ENCODE results near the gene NEAT1. TPM values are rescaled to one million over a fixed set of nuclear protein-coding genes. Genes with fewer than 3 reads are reported as not detected.
A peak's percentile ranks its signal among the peaks of the same experiment; 100 is the strongest.

Gene NEAT1
- total and polyA plus RNA-seq, 11 donors = 17.0 to 760 (median 507) TPM

DNA sequence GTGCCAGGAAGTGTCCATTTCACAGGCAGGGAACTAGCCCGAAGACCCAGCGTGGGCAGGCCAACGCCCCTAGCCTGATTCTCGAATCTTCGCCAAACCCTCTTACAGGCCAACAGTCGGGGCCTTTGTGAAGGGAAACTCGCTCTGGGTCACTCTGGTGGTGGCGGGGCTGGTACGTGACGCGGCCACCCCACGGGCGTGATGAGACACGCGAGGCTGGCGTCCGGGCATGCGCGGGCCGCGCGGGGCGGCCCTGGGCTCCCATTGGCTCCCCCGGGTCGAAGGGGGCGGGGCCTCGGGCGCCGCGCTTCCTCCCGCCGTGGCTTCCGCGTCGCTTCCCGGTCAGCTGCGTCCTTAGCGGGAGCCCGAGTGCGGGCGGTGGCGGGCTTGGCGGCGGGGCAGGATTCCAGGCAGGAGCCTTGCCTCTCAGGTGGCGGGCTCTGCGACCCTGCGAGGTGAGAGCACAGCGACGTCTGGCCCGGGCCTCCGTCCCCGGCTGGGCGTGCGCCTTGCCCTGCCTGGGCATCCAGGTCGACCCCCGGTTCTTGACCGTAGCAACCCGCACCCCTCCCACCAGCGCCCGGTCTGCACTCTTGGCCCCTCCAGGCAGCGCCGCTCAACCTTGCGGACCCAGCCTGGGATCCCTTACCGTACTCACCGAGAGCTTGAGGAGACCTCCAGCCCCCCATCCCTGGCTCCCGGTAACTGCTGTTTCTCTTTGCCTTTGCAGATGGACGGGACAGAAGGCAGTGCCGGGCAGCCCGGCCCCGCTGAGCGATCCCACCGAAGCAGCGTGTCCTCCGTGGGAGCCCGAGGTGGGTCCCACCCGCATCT is 36.1 kb upstream of the NEAT1 start, which contains the start of gene FRMD8:
TSS of gene FRMD8 (plus strand) at position 331 of the 834 bp plus-strand sequence. CDS start at position 731, 400 bp downstream.
- WGBS, 4 donors = 1 to 3% (median 2%) methylated on average over 11 to 76 of the region's 76 CpGs
- H3K27ac ChIP-seq = peak within 1 kb of the TSS; percentile 89 to 99 (median 96)
- H3K4me3 ChIP-seq = peak within 1 kb of the TSS; percentile 72 to 96 (median 83)
- intact Hi-C loops (cut with DNase I) = no loop called here
- TF ChIP-seq POLR2A (IDR thresholded peaks at IDR 0.05) = peak; percentile 35 to 97
- TF ChIP-seq, protein P1, sequence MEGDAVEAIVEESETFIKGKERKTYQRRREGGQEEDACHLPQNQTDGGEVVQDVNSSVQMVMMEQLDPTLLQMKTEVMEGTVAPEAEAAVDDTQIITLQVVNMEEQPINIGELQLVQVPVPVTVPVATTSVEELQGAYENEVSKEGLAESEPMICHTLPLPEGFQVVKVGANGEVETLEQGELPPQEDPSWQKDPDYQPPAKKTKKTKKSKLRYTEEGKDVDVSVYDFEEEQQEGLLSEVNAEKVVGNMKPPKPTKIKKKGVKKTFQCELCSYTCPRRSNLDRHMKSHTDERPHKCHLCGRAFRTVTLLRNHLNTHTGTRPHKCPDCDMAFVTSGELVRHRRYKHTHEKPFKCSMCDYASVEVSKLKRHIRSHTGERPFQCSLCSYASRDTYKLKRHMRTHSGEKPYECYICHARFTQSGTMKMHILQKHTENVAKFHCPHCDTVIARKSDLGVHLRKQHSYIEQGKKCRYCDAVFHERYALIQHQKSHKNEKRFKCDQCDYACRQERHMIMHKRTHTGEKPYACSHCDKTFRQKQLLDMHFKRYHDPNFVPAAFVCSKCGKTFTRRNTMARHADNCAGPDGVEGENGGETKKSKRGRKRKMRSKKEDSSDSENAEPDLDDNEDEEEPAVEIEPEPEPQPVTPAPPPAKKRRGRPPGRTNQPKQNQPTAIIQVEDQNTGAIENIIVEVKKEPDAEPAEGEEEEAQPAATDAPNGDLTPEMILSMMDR (IDR thresholded peaks at IDR 0.05) = no peak
- no peaks in the 10 kb centered on the region for H3K27me3 ChIP-seq
- H3K4me1 ChIP-seq = peaks cover 29 to 91% (median 67%) of the 10 kb centered on the region in 12 donors
- peaks cover 0 to 10% (median 0%) of the 10 kb centered on the region in 9 donors for H3K36me3 ChIP-seq
- no peaks in the 10 kb centered on the region for H3K9me3 ChIP-seq
- DNase-seq = peak; percentile 94 to 97 (median 95)
- ATAC-seq = peak; percentile 36 to 79 (median 64)

DNA sequence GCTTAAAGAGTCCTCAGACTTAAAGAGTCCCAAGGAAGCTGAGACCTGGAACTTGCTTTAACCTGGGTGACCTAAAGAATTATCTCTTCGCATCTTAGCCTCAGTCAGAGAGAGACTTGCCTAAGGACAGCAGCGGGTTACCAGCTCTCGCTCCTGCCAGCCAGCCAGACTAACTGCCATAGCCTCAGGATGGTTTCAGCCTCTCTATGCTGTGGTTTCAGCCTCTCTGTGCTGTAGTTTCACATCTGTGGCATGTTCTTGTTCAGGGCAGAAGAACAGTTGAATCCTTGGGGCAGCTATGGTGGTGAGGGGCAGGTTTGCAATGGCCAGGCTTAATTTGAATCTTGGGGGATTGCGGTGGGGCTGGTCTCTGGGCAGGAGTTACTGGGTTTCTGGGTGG is 33.9 kb upstream of the NEAT1 start:
- 94 to 100% (median 95%) methylated on average over 4 of the region's 4 CpGs for WGBS, 4 donors
- no peak for ATAC-seq
- no peak for DNase-seq
- peaks cover 22 to 88% (median 58%) of the 10 kb centered on the region in 12 donors for H3K4me1 ChIP-seq
- TF ChIP-seq POLR2A (IDR thresholded peaks at IDR 0.05) = no peak
- TF ChIP-seq, protein P1 (IDR thresholded peaks at IDR 0.05) = no peak
- H3K9me3 ChIP-seq = no peaks in the 10 kb centered on the region
- H3K27ac ChIP-seq = peak overlapping the region in 6 of 12 donors; percentile 9 to 92 (median 89)
- peak overlapping the region in 2 of 12 donors; percentile 2 to 88 for H3K4me3 ChIP-seq
- H3K27me3 ChIP-seq = no peaks in the 10 kb centered on the region
- H3K36me3 ChIP-seq = peaks cover 0 to 29% (median 6%) of the 10 kb centered on the region in 9 donors
- intact Hi-C loops (cut with DNase I) = loop anchor here in 1 of 10 donors (2.0 kb wide), 1 partner anchor 32 kb away; no protein-coding TSS in a partner anchor

DNA sequence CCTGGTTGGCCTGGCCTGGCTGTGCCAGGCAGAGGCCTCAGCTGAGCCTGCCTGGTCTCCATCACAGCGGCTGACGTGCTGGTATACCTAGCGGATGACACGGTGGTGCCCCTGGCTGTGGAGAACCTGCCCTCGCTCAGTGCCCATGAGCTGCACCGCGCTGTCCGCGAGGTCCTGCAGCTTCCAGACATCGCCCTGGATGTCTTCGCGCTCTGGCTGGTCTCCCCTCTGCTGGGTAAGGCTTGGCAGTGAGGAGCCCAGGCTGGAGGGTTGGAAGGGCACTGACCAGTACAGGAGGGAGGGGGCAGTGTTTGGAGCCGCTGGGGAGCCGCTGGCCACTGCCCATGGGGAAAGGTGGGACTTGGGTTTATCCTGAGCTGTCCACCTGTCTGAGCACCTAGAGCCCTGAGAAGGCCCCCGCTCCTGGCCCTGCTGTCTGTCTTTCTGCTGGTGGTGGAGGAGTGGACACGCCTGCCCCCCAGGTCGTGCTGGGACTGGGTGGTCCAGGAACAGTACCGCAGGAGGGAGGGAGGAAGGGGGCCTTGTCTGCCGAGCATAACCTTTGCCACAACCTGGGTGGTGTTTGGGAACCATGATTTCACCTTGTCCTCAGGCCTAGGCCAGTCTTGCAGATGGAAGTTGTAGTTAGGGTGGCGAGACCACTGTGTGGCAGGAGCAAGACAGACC is 33.2 kb upstream of the NEAT1 start:
- H3K27ac ChIP-seq = peak overlapping the region; percentile 72 to 92 (median 86)
- no peak for ATAC-seq
- no peaks in the 10 kb centered on the region for H3K9me3 ChIP-seq
- WGBS, 4 donors = 81 to 91% (median 88%) methylated on average over 9 to 20 of the region's 20 CpGs
- DNase-seq = no peak
- intact Hi-C loops (cut with DNase I) = loop anchor here in 1 of 10 donors (2.0 kb wide), 1 partner anchor 33 kb away; no protein-coding TSS in a partner anchor
- H3K36me3 ChIP-seq = peaks cover 0 to 36% (median 13%) of the 10 kb centered on the region in 9 donors
- no peaks in the 10 kb centered on the region for H3K27me3 ChIP-seq
- H3K4me3 ChIP-seq = peak overlapping the region in 3 of 12 donors; percentile 27 to 88 (median 35)
- H3K4me1 ChIP-seq = peaks cover 22 to 81% (median 56%) of the 10 kb centered on the region in 12 donors
- TF ChIP-seq POLR2A (IDR thresholded peaks at IDR 0.05) = no peak
- TF ChIP-seq, protein P1 (IDR thresholded peaks at IDR 0.05) = no peak
